Neuronal stem cell (in vitro differentiated cells): Measurements from ENCODE around the gene HERC3.
A peak's percentile ranks its signal among the peaks of the same experiment; 100 is the strongest.

Source experiments
- DNase-seq: peaks from one replicate; pipeline ENCODE4 v3.0.0-alpha.2; 2013; ENCODE audit warnings: low spot score
- H2AFZ ChIP-seq: one replicate; pipeline ENCODE4 v1.6.1; 2013; ENCODE audit warnings: mild to moderate bottlenecking, low read length, inconsistent platforms
- H2AK5ac ChIP-seq: 2 replicates; pipeline ENCODE4 v1.6.1; 2013; ENCODE audit warnings: low read depth, mild to moderate bottlenecking, inconsistent platforms, low read length, moderate library complexity, mixed read lengths
- H2BK120ac ChIP-seq: 2 replicates; pipeline ENCODE4 v1.6.1; 2013; ENCODE audit warnings: low read depth, mild to moderate bottlenecking, inconsistent platforms, low read length, moderate library complexity, mixed read lengths
- H2BK12ac ChIP-seq: one replicate; pipeline ENCODE4 v1.6.1; 2013; ENCODE audit warnings: low read length, inconsistent platforms
- H2BK15ac ChIP-seq: 2 replicates; pipeline ENCODE4 v1.6.1; 2013; ENCODE audit warnings: mild to moderate bottlenecking, low read length, inconsistent platforms, mixed read lengths
- H2BK5ac ChIP-seq: one replicate; pipeline ENCODE4 v1.6.1; 2013; ENCODE audit warnings: inconsistent platforms, mild to moderate bottlenecking, low read length, moderate library complexity
- H3K14ac ChIP-seq: one replicate; pipeline ENCODE4 v1.6.1; 2013; ENCODE audit warnings: low read length, inconsistent platforms
- H3K18ac ChIP-seq: 2 replicates; pipeline ENCODE4 v1.6.1; 2013; ENCODE audit warnings: low read length, inconsistent platforms
- H3K23ac ChIP-seq: 2 replicates; pipeline ENCODE4 v1.6.1; 2013; ENCODE audit warnings: low read depth, mild to moderate bottlenecking, mixed read lengths, low read length, inconsistent platforms; ENCODE audit not compliant: poor library complexity
- H3K27ac ChIP-seq: replicated peaks from 3 replicates; pipeline ENCODE4 v1.5.1; 2013; ENCODE audit warnings: low read length, inconsistent platforms
- H3K27me3 ChIP-seq, 3 experiments: 2 replicates each; pipeline ENCODE4 v1.6.1; 2013; ENCODE audit warnings: low read length in 3 of 3, mild to moderate bottlenecking in 2 of 3, inconsistent platforms in 1 of 3, low read depth in 1 of 3, mixed read lengths in 1 of 3, moderate library complexity in 1 of 3; ENCODE audit not compliant: control insufficient read depth in 3 of 3, insufficient read depth in 3 of 3
- H3K36me3 ChIP-seq, 2 donors: replicated peaks in 1 of 2; 2 replicates each; pipeline ENCODE4 v1.6.1; 2013; ENCODE audit warnings: low read length in 2 of 2; ENCODE audit not compliant: control insufficient read depth in 2 of 2, insufficient read depth in 2 of 2
- H3K4ac ChIP-seq: 2 replicates; pipeline ENCODE4 v1.6.1; 2013; ENCODE audit warnings: inconsistent platforms, mild to moderate bottlenecking, low read length, moderate library complexity
- H3K4me1 ChIP-seq, 2 donors: 1 replicate in 1 of 2; 2 replicates in 1 of 2; pipeline ENCODE4 v1.6.1; 2013; ENCODE audit warnings: low read length in 2 of 2, low read depth in 1 of 2; ENCODE audit not compliant: control insufficient read depth in 2 of 2, insufficient read depth in 1 of 2
- H3K4me2 ChIP-seq: one replicate; pipeline ENCODE4 v1.6.1; 2013; ENCODE audit warnings: mild to moderate bottlenecking, low read length, inconsistent platforms; ENCODE audit not compliant: insufficient read depth, poor library complexity, severe bottlenecking
- H3K4me3 ChIP-seq, 2 donors: 2 replicates each; pipeline ENCODE4 v1.5.1; 2013; ENCODE audit warnings: low read length in 2 of 2, mild to moderate bottlenecking in 2 of 2, inconsistent platforms in 1 of 2, moderate library complexity in 1 of 2
- H3K79me1 ChIP-seq: one replicate; pipeline ENCODE4 v1.6.1; 2013; ENCODE audit warnings: low read depth, mild to moderate bottlenecking, inconsistent platforms, low read length, moderate library complexity
- H3K9ac ChIP-seq: one replicate; pipeline ENCODE4 v1.6.1; 2013; ENCODE audit warnings: mild to moderate bottlenecking, low read depth, low read length, inconsistent platforms; ENCODE audit not compliant: poor library complexity
- H3K9me3 ChIP-seq, 2 donors: replicated peaks in 1 of 2; 2 replicates each; pipeline versions ENCODE3 to v1.6.1; 2013; ENCODE audit warnings: low read length in 2 of 2, mild to moderate bottlenecking in 2 of 2, inconsistent platforms in 1 of 2, low read depth in 1 of 2, mixed read lengths in 1 of 2, moderate library complexity in 1 of 2; ENCODE audit not compliant: control insufficient read depth in 2 of 2, insufficient read depth in 1 of 2
- H4K8ac ChIP-seq: one replicate; pipeline ENCODE4 v1.6.1; 2013; ENCODE audit warnings: low read depth, mild to moderate bottlenecking, inconsistent platforms, low read length, moderate library complexity
- H4K91ac ChIP-seq: one replicate; pipeline ENCODE4 v1.6.1; 2013; ENCODE audit warnings: low read length, low read depth, mild to moderate bottlenecking, inconsistent platforms; ENCODE audit not compliant: poor library complexity
- WGBS, 2 donors: extraction: QIAGEN DNeasy Blood & Tissue Kit; methylation state at CpG; one replicate each; pipeline ENCODE4 v1.1.7; 2013; ENCODE audit warnings: missing lambda C conversion rate in 2 of 2, mixed read lengths in 1 of 2; ENCODE audit not compliant: insufficient read length in 2 of 2, insufficient replicate concordance in 1 of 2; ENCODE audit errors: extremely low coverage in 2 of 2; 5-methylcytosine and 5-hydroxymethylcytosine counted together

HERC3 gene

DNA sequence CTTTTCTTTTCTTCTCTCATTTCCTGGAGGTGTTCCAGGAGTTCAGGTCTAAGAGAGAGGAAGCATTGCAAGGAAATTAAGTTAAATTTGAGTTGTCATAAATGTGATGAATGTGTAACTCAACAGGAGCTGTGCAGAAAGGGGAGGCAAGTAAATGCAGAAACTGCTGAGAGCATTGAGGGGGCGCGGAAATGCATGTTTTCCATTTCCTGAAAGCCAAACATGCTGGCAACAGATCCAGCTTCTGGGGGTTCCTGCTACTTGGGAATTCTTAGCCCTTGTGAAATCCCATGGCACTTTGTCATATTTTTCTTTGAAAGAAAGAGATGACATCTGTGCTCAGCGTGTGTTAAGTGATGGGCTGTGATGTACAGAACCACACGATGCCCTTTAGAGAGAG, 139.1 kb downstream of the HERC3 start:
- Histone ChIP-seq H2BK5ac (no peak overlapping the region), H3K4ac (no peak overlapping the region), H2BK12ac (no peak overlapping the region), H3K4me2 (no peak overlapping the region), H3K27ac (no peak overlapping the region), H3K4me3 (no peak overlapping the region), H3K27me3 (no peaks in the 10 kb centered on the region), H3K9me3 (no peaks in the 10 kb centered on the region), H2AFZ (no peak overlapping the region), H2AK5ac (no peak overlapping the region), H3K79me1 (no peaks in the 10 kb centered on the region), H2BK120ac (no peak overlapping the region), H3K23ac (no peak overlapping the region), H3K14ac (no peak overlapping the region), H4K8ac (no peak overlapping the region), H3K4me1 (no peaks in the 10 kb centered on the region), H3K36me3 (peaks cover 13 to 60% of the 10 kb centered on the region in 2 donors), H3K18ac (no peak overlapping the region), H2BK15ac (no peak overlapping the region), H4K91ac (no peak overlapping the region), H3K9ac (no peak overlapping the region)
- no CpG with 5 or more reads among the region's 4 CpGs for WGBS, 2 donors
- DNase-seq, result no peak

DNA sequence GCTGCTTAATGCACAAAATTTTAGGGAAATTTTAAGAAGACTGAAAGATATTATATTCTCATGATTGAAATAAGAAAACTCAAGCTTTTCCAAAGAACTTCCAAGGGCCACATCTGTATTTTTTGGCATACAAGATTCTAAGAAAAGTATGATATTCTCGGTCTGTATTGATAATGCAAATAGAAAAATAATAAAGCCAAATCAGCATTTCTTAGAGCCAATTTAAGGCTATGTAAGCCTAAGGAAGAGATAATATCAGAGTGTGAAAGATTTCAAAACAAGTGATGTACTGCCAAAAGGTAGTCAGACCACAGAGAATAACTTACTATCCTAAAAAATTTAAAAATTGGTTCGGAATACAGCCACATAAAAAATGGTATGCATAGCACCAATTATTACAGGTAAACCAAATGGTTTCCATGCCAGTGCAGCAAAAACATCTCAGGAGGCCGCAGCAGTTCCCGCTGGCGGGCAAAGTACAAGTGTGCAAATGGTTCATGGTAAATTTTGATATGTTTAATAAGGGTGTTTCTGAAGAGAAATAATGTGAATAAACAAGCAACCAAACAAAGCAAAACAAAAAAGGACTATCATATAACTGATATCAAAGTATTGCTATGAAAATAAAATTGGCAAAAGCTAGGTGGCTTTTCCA, 140.6 kb downstream of the HERC3 start:
- H2AFZ ChIP-seq, result no peak overlapping the region
- no peak overlapping the region for H3K14ac ChIP-seq
- H2AK5ac ChIP-seq, result no peak overlapping the region
- DNase-seq, result no peak
- no peak overlapping the region for H2BK12ac ChIP-seq
- H3K4me1 ChIP-seq, result peaks cover 0 to 6% of the 10 kb centered on the region in 2 donors
- H3K27me3 ChIP-seq, result no peaks in the 10 kb centered on the region
- H3K79me1 ChIP-seq, result no peaks in the 10 kb centered on the region
- no CpG with 5 or more reads among the region's 5 CpGs for WGBS, 2 donors
- no peak overlapping the region for H3K4ac ChIP-seq
- H3K9me3 ChIP-seq, result no peaks in the 10 kb centered on the region
- H3K23ac ChIP-seq, result no peak overlapping the region
- H2BK120ac ChIP-seq, result no peak overlapping the region
- H3K36me3 ChIP-seq, result peaks cover 9 to 49% of the 10 kb centered on the region in 2 donors
- H2BK15ac ChIP-seq, result no peak overlapping the region
- no peak overlapping the region for H3K4me2 ChIP-seq
- H2BK5ac ChIP-seq, result no peak overlapping the region
- no peak overlapping the region for H4K8ac ChIP-seq
- no peak overlapping the region for H3K18ac ChIP-seq
- H4K91ac ChIP-seq, result no peak overlapping the region
- H3K27ac ChIP-seq, result no peak overlapping the region
- H3K9ac ChIP-seq, result no peak overlapping the region
- no peak overlapping the region for H3K4me3 ChIP-seq

DNA sequence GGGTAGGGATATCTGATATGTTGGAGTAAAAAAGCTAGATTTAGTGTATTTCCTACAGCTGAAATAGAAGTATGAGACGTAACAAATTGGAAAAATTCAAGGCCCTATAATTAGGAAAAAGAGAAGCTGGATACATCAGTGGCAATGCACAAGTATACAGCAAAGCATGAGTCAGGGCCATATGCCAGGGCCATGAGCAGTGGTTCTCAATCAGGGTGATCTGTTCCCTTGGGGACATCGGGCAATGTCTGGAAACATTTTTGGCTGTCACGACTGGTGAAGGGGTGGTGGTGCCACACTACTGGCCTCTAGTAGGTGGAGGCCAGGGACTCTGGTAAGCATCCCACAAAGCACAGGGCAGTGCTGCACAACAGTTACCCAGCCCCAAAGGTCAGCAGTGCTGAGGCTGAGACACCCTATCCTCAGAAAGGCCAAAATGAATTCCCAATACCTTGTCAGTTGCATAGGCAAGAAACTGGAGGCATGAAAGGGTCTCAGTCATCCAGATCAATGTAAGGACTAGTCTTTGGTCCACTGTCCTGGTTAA, 142.2 kb downstream of the HERC3 start:
- Histone ChIP-seq H3K9me3 (no peaks in the 10 kb centered on the region), H3K14ac (no peak overlapping the region), H3K4me3 (no peak overlapping the region), H2AK5ac (no peak overlapping the region), H3K18ac (no peak overlapping the region), H2AFZ (no peak overlapping the region), H3K4ac (no peak overlapping the region), H3K4me2 (no peak overlapping the region), H3K4me1 (peaks cover 0 to 8% of the 10 kb centered on the region in 2 donors), H2BK5ac (no peak overlapping the region), H3K79me1 (no peaks in the 10 kb centered on the region), H4K91ac (no peak overlapping the region), H4K8ac (peak overlapping the region; percentile 70), H3K27ac (no peak overlapping the region), H2BK12ac (no peak overlapping the region), H3K36me3 (peaks cover 8 to 47% of the 10 kb centered on the region in 2 donors), H3K27me3 (no peaks in the 10 kb centered on the region), H2BK120ac (no peak overlapping the region), H2BK15ac (no peak overlapping the region), H3K9ac (no peak overlapping the region), H3K23ac (no peak overlapping the region)
- no CpG with 5 or more reads among the region's 3 CpGs for WGBS, 2 donors
- no peak for DNase-seq

DNA sequence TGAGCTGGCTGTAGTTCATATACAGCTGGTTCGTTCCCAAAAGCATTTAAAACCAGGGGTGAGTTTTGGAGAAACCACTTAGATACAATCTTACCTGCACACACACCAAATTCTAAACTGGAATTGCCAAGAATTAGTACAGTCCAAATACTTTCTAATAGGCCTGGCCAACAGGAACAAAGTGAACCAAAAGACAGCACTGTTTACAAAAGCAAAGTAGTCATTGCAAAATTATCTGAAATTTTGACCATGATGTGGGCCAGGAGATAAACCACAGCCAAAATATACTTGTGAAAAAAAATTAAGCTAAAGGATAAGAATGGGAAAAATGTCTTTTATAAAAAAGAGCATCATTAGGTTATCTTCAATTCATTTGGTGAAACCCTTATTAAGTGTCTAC, 143.3 kb downstream of the HERC3 start:
- Histone ChIP-seq H3K9ac (no peak overlapping the region), H2BK120ac (no peak overlapping the region), H2AK5ac (no peak overlapping the region), H4K91ac (no peak overlapping the region), H3K27me3 (no peaks in the 10 kb centered on the region), H3K4me1 (peaks cover 0 to 8% of the 10 kb centered on the region in 2 donors), H3K4ac (no peak overlapping the region), H3K4me3 (no peak overlapping the region), H2BK12ac (no peak overlapping the region), H3K27ac (no peak overlapping the region), H2BK15ac (no peak overlapping the region), H2AFZ (no peak overlapping the region), H3K23ac (no peak overlapping the region), H3K4me2 (no peak overlapping the region), H4K8ac (no peak overlapping the region), H3K9me3 (no peaks in the 10 kb centered on the region), H3K79me1 (no peaks in the 10 kb centered on the region), H3K36me3 (peaks cover 8 to 44% of the 10 kb centered on the region in 2 donors), H3K14ac (no peak overlapping the region), H3K18ac (no peak overlapping the region), H2BK5ac (no peak overlapping the region)
- no CpG with 5 or more reads among the region's 1 CpG for WGBS, 2 donors
- DNase-seq, result no peak
